NT2/D1 (cell line): ENCODE data around the gene EFCC1.

Experiments
- DNase-seq: peaks from one replicate; pipeline ENCODE4 v3.0.0-alpha.2; 2011; ENCODE audit warnings: low read depth, low spot score
- H3K27me3 ChIP-seq: 2 replicates; pipeline ENCODE4 v1.6.0; 2011; ENCODE audit warnings: mild to moderate bottlenecking; ENCODE audit not compliant: insufficient read length, insufficient read depth
- H3K36me3 ChIP-seq: 2 replicates; pipeline ENCODE4 v1.6.1; 2011; ENCODE audit warnings: mild to moderate bottlenecking, low read length, mixed read lengths; ENCODE audit not compliant: insufficient read depth, insufficient read length
- H3K4me1 ChIP-seq: 2 replicates; pipeline ENCODE4 v1.5.1; 2011; ENCODE audit not compliant: insufficient read depth, insufficient read length
- H3K4me3 ChIP-seq: 2 replicates; pipeline ENCODE4 v1.5.1; 2011; ENCODE audit warnings: low read depth; ENCODE audit not compliant: insufficient read length
- H3K9ac ChIP-seq: 2 replicates; pipeline ENCODE4 v1.6.0; 2011; ENCODE audit warnings: low read depth; ENCODE audit not compliant: insufficient read length
- H3K9me3 ChIP-seq: 2 replicates; pipeline ENCODE4 v1.5.1; 2011; ENCODE audit warnings: mild to moderate bottlenecking, low read length; ENCODE audit not compliant: insufficient read depth
- SUZ12 ChIP-seq: IDR thresholded peaks from 2 replicates; pipeline ENCODE4 v1.6.1; 2011; ENCODE audit not compliant: insufficient read length, insufficient read depth; ENCODE audit errors: extremely low read depth
- YY1 ChIP-seq: IDR thresholded peaks from 2 replicates; pipeline ENCODE4 v1.6.1; 2011; ENCODE audit not compliant: insufficient read length, insufficient read depth
- ZNF274 ChIP-seq: IDR thresholded peaks from 2 replicates; pipeline ENCODE4 v1.6.1; 2011; ENCODE audit warnings: mild to moderate bottlenecking, low read depth, low read length

The EFCC1 gene

DNA sequence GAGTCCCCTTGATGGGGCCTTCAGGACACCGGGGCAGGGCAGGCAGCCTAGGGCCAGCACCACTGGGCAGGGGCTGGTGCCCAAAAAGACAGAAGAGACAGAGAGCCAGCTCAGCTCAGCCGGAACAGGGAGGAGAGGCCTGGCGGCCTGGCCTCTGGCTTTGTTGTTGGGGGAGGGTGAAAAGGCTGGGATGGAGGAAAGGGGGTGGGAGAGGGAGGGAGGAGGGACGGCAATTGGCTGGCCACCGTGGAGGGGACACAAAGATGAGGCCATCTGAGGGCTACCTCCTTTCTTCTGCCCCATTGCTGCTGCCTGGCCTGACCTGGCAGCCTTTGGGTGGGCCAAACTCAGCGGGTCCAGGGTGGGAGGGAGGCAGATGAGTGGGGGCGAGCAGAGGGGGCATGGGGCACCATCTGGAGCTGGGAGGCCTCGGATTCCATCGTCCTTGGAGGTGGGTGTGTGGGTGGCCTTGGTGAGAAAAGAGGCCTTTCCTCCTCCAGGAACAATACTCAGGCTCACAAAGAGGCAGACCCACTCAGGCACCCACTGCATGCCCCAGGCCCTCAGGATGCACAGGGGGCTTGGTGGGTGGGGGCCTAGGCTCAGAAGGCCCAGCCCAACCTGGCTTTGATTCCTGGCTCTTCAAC is 9.3 kb downstream of the EFCC1 start:
- Histone ChIP-seq H3K9me3 (no peaks in the 10 kb centered on the region), H3K27me3 (peaks cover 14% of the 10 kb centered on the region), H3K4me3 (no peak overlapping the region), H3K36me3 (no peaks in the 10 kb centered on the region), H3K9ac (no peak overlapping the region), H3K4me1 (peaks cover 7% of the 10 kb centered on the region)
- DNase-seq: no peak
- TF ChIP-seq ZNF274 (no peak), YY1 (no peak), SUZ12 (no peak)

DNA sequence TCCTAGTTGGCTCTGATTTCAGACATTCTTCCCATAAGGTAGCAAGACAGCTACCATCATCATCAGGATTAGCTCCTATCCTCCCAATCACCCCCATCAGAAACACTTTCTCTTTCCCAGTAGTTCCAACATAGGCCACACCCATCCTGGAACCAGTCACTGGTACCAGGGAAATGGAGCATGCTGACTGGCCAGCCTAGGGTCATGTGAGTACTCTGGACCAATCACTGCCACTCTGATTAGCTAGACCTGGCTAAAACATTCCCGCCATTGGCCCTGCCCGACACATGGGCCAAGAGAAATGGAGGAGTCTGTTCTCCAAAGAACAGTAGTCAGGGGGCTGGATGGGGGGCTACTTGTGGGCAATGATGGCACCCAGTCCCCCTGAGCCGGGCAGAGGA is 12.4 kb downstream of the EFCC1 start:
- TF ChIP-seq SUZ12: no peak
- TF ChIP-seq YY1: no peak
- TF ChIP-seq ZNF274: no peak
- no peak overlapping the region for H3K4me3 ChIP-seq
- no peaks in the 10 kb centered on the region for H3K27me3 ChIP-seq
- H3K36me3 ChIP-seq: no peaks in the 10 kb centered on the region
- H3K9ac ChIP-seq: no peak overlapping the region
- H3K9me3 ChIP-seq: no peaks in the 10 kb centered on the region
- no peak for DNase-seq
- H3K4me1 ChIP-seq: peaks cover 15% of the 10 kb centered on the region

DNA sequence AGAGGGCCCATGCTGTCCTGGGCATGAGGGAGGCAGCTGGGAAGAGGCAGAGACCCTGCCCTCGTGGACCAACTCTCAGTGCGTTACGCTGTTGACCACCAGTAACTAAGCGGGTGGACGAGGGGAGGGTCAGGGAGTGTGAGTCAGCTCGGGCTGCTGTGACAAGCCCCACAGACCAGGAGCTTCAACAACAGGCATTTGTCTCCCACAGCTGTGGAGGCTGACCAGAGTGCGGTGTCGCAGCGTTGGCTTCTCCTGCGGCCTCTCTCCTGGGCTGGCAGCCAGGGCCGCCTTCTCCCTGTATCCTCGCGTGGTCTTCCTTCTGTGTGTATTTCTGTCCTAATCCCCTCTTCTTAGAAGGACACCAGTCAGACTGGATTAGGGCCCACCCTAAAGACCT is 13.0 kb downstream of the EFCC1 start:
- H3K36me3 ChIP-seq: no peaks in the 10 kb centered on the region
- H3K27me3 ChIP-seq: no peaks in the 10 kb centered on the region
- no peak for DNase-seq
- no peak overlapping the region for H3K9ac ChIP-seq
- peaks cover 15% of the 10 kb centered on the region for H3K4me1 ChIP-seq
- no peaks in the 10 kb centered on the region for H3K9me3 ChIP-seq
- TF ChIP-seq ZNF274: no peak
- TF ChIP-seq SUZ12: no peak
- TF ChIP-seq YY1: no peak
- no peak overlapping the region for H3K4me3 ChIP-seq

DNA sequence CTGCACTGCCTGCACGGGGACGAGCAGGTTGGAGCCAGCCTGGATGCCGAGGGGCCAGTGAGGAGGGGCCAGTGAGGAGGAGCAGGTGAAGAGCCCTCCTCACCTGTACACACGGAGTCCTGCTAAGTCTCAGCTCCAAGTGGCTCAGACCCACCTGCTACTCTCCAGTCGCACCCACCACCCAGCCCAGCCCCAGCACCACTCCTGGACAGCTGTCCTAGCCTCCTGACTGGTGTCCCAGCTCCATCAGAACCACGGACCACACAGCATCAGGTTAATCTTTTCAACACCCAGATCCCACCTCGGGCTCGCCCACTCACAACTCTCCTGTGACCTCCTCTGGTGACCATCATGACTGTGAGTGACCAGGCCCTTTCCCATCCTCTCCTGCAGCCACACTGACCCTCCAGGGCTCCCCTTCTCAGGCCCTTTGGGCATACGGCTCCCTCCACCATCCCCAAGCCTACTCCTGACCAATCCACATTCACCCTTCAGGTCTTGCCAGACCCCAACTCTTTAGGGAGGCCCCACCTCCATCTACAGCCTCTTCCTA is 13.8 kb downstream of the EFCC1 start:
- DNase-seq: no peak
- H3K4me1 ChIP-seq: peaks cover 15% of the 10 kb centered on the region
- no peaks in the 10 kb centered on the region for H3K9me3 ChIP-seq
- no peaks in the 10 kb centered on the region for H3K36me3 ChIP-seq
- no peaks in the 10 kb centered on the region for H3K27me3 ChIP-seq
- H3K4me3 ChIP-seq: no peak overlapping the region
- TF ChIP-seq SUZ12 (no peak), ZNF274 (no peak), YY1 (no peak)
- no peak overlapping the region for H3K9ac ChIP-seq

DNA sequence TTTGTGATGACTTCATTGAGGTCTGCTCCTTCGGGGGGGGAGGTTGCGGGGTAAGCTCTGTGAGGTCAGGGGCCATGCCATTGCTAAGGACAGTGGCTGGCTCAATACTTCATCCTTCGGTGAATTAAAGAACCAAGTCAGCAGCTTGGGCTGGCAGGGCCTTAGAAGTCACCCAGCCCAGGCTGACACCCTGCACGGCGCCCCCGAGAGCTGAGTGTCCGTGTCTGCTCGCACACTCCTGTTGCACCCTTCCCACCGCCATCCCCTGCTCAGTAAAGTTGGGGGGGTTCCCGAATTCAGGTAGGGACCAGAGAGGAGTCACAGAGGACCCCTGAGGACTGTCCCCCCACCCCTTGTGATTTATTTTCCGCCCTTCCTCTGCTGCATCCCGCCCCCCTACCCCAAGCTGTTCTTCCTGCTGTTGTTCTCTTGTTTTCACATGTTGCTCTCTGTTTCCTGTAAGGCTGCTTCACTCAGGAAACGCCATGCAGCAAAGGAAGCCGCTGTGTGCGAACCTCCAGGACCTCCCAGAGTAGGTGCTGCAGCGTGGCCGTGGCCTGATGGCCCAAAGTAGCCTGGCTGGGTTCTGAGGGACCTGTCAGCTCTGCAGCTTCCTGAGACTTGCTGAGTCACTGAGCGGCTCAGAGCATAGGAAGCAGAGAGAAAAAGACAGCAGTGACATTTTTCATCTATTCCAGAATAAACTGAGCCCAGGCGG is 14.4 kb downstream of the EFCC1 start:
- H3K9ac ChIP-seq: no peak overlapping the region
- H3K9me3 ChIP-seq: no peaks in the 10 kb centered on the region
- TF ChIP-seq YY1 (no peak), SUZ12 (no peak)
- no peaks in the 10 kb centered on the region for H3K27me3 ChIP-seq
- H3K4me1 ChIP-seq: peaks cover 15% of the 10 kb centered on the region
- no peak for DNase-seq
- no peaks in the 10 kb centered on the region for H3K36me3 ChIP-seq
- no peak overlapping the region for H3K4me3 ChIP-seq

DNA sequence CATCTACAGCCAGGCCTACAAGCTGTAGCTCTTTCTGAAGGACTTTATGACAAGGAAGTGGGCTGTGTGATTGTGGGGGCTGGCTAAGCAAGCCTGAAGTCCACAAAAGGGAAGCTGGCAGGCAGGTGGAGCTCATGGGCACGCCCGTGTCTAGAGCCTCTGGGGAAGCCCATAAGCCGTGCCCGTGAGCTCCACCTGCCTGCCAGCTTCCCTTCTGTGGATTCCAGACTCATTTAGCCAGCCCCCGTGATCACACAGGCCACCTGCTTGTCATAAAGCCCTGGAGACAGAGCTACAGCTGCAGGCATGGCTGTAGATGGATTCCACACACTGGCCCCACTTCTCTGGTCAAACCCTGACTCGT is 15.2 kb downstream of the EFCC1 start:
- no peak overlapping the region for H3K4me3 ChIP-seq
- no peak for DNase-seq
- no peak for TF ChIP-seq YY1
- no peak for TF ChIP-seq ZNF274
- TF ChIP-seq SUZ12: no peak

DNA sequence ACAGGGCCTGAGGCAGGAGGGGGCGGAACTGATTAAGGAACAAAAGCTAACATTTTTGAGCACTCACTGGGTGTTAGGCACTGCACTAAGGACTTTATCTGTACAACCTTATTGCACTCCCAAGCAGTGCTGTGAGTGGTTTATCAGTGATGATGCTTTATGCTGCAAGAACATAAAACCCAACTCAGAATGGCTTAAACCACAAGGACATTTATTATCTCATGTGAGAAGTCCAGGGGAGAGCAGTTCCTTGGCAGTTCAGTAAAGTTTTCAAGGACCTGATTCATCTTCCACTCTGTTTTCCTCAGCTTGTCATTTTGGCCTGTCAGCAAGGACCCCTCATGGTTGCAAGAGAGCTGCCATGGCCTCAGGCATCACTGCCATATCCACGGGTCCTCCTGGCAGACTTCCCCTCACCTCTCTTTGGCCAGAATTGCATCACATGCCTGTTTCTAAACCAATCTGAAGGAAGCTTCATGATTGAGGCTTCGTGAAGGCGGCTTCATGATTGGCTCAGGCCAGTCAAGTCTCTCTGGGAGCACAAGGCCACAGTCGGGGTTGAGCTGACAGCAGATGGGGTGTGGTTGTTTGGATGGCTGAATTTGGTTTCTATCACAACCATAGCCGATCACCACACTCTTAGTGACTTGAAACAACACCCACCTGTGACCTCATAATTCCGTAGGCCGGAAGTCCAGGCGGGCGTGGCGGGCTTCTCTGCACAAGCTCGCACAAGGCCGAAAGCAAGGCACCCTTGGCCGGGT is 15.8 kb downstream of the EFCC1 start:
- no peak overlapping the region for H3K4me3 ChIP-seq

More for the DNA sequence above, 15.2 kb downstream of the EFCC1 start:
- no peak overlapping the region for H3K9ac ChIP-seq
- H3K4me1 ChIP-seq: peaks cover 15% of the 10 kb centered on the region
- H3K9me3 ChIP-seq: no peaks in the 10 kb centered on the region
- no peaks in the 10 kb centered on the region for H3K36me3 ChIP-seq
- H3K27me3 ChIP-seq: no peaks in the 10 kb centered on the region

More for the DNA sequence above, 15.8 kb downstream of the EFCC1 start:
- no peak overlapping the region for H3K9ac ChIP-seq
- no peaks in the 10 kb centered on the region for H3K27me3 ChIP-seq
- TF ChIP-seq ZNF274 (no peak), YY1 (no peak), SUZ12 (no peak)
- peaks cover 15% of the 10 kb centered on the region for H3K4me1 ChIP-seq
- no peak for DNase-seq
- H3K36me3 ChIP-seq: no peaks in the 10 kb centered on the region
- H3K9me3 ChIP-seq: no peaks in the 10 kb centered on the region
